Measurements from ENCODE around the gene MACROD2.

The MACROD2 gene

GRCh38 chr20:15487682-15488081, 1492.4 kb downstream of the MACROD2 start:
- H3K79me2 ChIP-seq (ENCODE audit: insufficient read depth, low read length), result no peaks in the 10 kb centered on the region
- H3K4me2 ChIP-seq (ENCODE audit: low read depth, low read length, poor library complexity, severe bottlenecking), result no peak overlapping the region
- no peaks in the 10 kb centered on the region for H3K9me2 ChIP-seq (replicated peaks; ENCODE audit: insufficient read depth, low read length)
- H3K9me3 ChIP-seq (ENCODE audit: insufficient read depth, low read length), result no peaks in the 10 kb centered on the region
- no peaks in the 10 kb centered on the region for H3F3A ChIP-seq (ENCODE audit: insufficient read depth)
- no peak for TF ChIP-seq EZH2phosphoT487 (conservative IDR thresholded peaks at IDR 0.05; ENCODE audit: low read length)
- no peak for TF ChIP-seq CTCF (IDR thresholded peaks at IDR 0.05; ENCODE audit: insufficient read depth, low read length, poor library complexity, severe bottlenecking)
- no peaks in the 10 kb centered on the region for H3K27me3 ChIP-seq (ENCODE audit: low read length)
- H4K20me1 ChIP-seq (ENCODE audit: low read depth, low read length), result no peaks in the 10 kb centered on the region
- H2AFZ ChIP-seq (ENCODE audit: low read depth, low read length, severe bottlenecking), result no peak overlapping the region
- no peak overlapping the region for H3K4me3 ChIP-seq (ENCODE audit: insufficient read depth, low read length, poor library complexity, severe bottlenecking)
- H3K27ac ChIP-seq (ENCODE audit: low read depth, low read length), result no peak overlapping the region
- H3K36me3 ChIP-seq (ENCODE audit: low read length), result no peaks in the 10 kb centered on the region
- no peak overlapping the region for H3K9ac ChIP-seq (ENCODE audit: low read length)

- no peak overlapping the region for H3K4me3 ChIP-seq (ENCODE audit: insufficient read depth, low read length, poor library complexity, severe bottlenecking)
- no peak overlapping the region for H3K9ac ChIP-seq (ENCODE audit: low read length)
- no peak overlapping the region for H2AFZ ChIP-seq (ENCODE audit: low read depth, low read length, severe bottlenecking)
- H3F3A ChIP-seq (ENCODE audit: insufficient read depth), result no peaks in the 10 kb centered on the region
- H3K27ac ChIP-seq (ENCODE audit: low read depth, low read length), result no peak overlapping the region
- H3K27me3 ChIP-seq (ENCODE audit: low read length), result no peaks in the 10 kb centered on the region
- H3K79me2 ChIP-seq (ENCODE audit: insufficient read depth, low read length), result no peaks in the 10 kb centered on the region
- TF ChIP-seq EZH2phosphoT487 (conservative IDR thresholded peaks at IDR 0.05; ENCODE audit: low read length) (no peak), CTCF (IDR thresholded peaks at IDR 0.05; ENCODE audit: insufficient read depth, low read length, poor library complexity, severe bottlenecking) (no peak)
- no peaks in the 10 kb centered on the region for H4K20me1 ChIP-seq (ENCODE audit: low read depth, low read length)
- no peak overlapping the region for H3K4me2 ChIP-seq (ENCODE audit: low read depth, low read length, poor library complexity, severe bottlenecking)
- H3K36me3 ChIP-seq (ENCODE audit: low read length), result no peaks in the 10 kb centered on the region
- H3K9me2 ChIP-seq (replicated peaks; ENCODE audit: insufficient read depth, low read length), result no peaks in the 10 kb centered on the region
- H3K9me3 ChIP-seq (ENCODE audit: insufficient read depth, low read length), result no peaks in the 10 kb centered on the region
These were observed 1496.3 kb downstream of the MACROD2 start for GRCh38 chr20:15491575-15491974.

GRCh38 chr20:15494851-15495250, 1499.5 kb downstream of the MACROD2 start:
- no peaks in the 10 kb centered on the region for H3K79me2 ChIP-seq (ENCODE audit: insufficient read depth, low read length)
- no peak overlapping the region for H3K4me3 ChIP-seq (ENCODE audit: insufficient read depth, low read length, poor library complexity, severe bottlenecking)
- no peaks in the 10 kb centered on the region for H4K20me1 ChIP-seq (ENCODE audit: low read depth, low read length)
- no peaks in the 10 kb centered on the region for H3K27me3 ChIP-seq (ENCODE audit: low read length)
- no peaks in the 10 kb centered on the region for H3K9me2 ChIP-seq (replicated peaks; ENCODE audit: insufficient read depth, low read length)
- no peaks in the 10 kb centered on the region for H3K9me3 ChIP-seq (ENCODE audit: insufficient read depth, low read length)
- no peaks in the 10 kb centered on the region for H3K36me3 ChIP-seq (ENCODE audit: low read length)
- no peak overlapping the region for H3K27ac ChIP-seq (ENCODE audit: low read depth, low read length)
- no peak overlapping the region for H3K4me2 ChIP-seq (ENCODE audit: low read depth, low read length, poor library complexity, severe bottlenecking)
- H3F3A ChIP-seq (ENCODE audit: insufficient read depth), result no peaks in the 10 kb centered on the region
- H2AFZ ChIP-seq (ENCODE audit: low read depth, low read length, severe bottlenecking), result no peak overlapping the region
- no peak overlapping the region for H3K9ac ChIP-seq (ENCODE audit: low read length)
- TF ChIP-seq CTCF (IDR thresholded peaks at IDR 0.05; ENCODE audit: insufficient read depth, low read length, poor library complexity, severe bottlenecking) (no peak), EZH2phosphoT487 (conservative IDR thresholded peaks at IDR 0.05; ENCODE audit: low read length) (no peak)
